ENCODE data around the gene ZNF274. TPM values are rescaled to one million over a fixed set of nuclear protein-coding genes. Genes with fewer than 3 reads are reported as not detected.

ZNF274 gene
- total and polyA plus RNA-seq, 2 donors = 15.7 to 33.2 TPM

GRCh38 chr19:58196901-58197616, 14.2 kb downstream of the ZNF274 start:
- peaks cover 37 to 48% of the 10 kb centered on the region in 2 donors for H3K36me3 ChIP-seq (ENCODE audit: control insufficient read depth in 2 of 2, insufficient read depth in 2 of 2, low read length in 1 of 2)
- H3K27me3 ChIP-seq (ENCODE audit: control insufficient read depth in 2 of 2, insufficient read depth in 1 of 2, low read length in 1 of 2) = no peaks in the 10 kb centered on the region
- H3K4me3 ChIP-seq (ENCODE audit: low read length in 2 of 2) = no peak overlapping the region
- no peaks in the 10 kb centered on the region for H3K4me1 ChIP-seq (ENCODE audit: control insufficient read depth in 2 of 2, insufficient read depth in 2 of 2, low read length in 2 of 2)
- H3K9me3 ChIP-seq (ENCODE audit: control insufficient read depth in 2 of 2, insufficient read depth in 1 of 2, low read length in 1 of 2) = peaks cover 50 to 75% of the 10 kb centered on the region in 2 donors
- no peak overlapping the region for H3K27ac ChIP-seq (ENCODE audit: low read depth in 1 of 2, low read length in 1 of 2)
- 73% methylated on average over 6 of the region's 6 CpGs for WGBS
- DNase-seq (ENCODE audit: low read depth in 6 of 9, low spot score in 9 of 9) = peak in 1 of 9 donors; percentile 41

DNA sequence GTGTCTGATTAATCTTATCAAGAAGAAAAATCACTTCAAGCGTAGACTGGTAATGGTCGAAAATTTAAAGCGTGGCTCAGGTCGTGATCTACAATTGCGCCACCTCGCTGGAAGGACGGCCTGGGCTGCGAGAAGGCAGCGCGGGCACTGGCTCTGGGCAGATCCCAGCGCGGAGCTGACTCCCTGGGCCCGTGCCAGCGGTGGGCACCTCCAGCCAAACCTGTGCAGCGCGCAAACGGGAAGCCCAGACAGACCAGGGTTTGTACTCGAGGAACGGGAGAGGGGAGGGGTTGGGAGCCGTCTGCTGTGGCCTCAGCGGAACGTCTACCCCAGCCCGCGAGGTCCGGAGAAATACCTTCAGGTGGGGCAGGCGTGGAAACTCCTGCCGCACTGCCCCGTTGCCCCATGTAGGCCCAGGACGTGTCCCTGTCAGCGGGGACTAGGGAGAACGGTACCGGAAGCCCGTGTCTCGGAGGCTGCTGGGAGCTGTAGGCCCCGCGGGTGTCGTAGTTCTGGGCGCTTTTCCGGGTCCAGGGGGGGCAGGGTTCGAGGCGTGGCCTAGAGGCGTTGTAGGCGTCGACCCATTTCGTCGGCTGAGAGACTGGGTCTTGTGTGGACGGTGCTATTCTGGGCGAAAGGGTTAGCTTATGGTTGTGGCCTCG, 21.1 kb downstream of the ZNF274 start:
- Histone ChIP-seq H3K4me1 (ENCODE audit: control insufficient read depth in 2 of 2, insufficient read depth in 2 of 2, low read length in 2 of 2) (no peaks in the 10 kb centered on the region), H3K36me3 (ENCODE audit: control insufficient read depth in 2 of 2, insufficient read depth in 2 of 2, low read length in 1 of 2) (peaks cover 26 to 37% of the 10 kb centered on the region in 2 donors), H3K27me3 (ENCODE audit: control insufficient read depth in 2 of 2, insufficient read depth in 1 of 2, low read length in 1 of 2) (no peaks in the 10 kb centered on the region), H3K9me3 (ENCODE audit: control insufficient read depth in 2 of 2, insufficient read depth in 1 of 2, low read length in 1 of 2) (peaks cover 54 to 85% of the 10 kb centered on the region in 2 donors), H3K4me3 (ENCODE audit: low read length in 2 of 2) (no peak overlapping the region), H3K27ac (ENCODE audit: low read depth in 1 of 2, low read length in 1 of 2) (no peak overlapping the region)
- WGBS = 47% methylated on average over 49 of the region's 49 CpGs
- peak in 2 of 9 donors; percentile 30 to 32 for DNase-seq (ENCODE audit: low read depth in 6 of 9, low spot score in 9 of 9)

DNA sequence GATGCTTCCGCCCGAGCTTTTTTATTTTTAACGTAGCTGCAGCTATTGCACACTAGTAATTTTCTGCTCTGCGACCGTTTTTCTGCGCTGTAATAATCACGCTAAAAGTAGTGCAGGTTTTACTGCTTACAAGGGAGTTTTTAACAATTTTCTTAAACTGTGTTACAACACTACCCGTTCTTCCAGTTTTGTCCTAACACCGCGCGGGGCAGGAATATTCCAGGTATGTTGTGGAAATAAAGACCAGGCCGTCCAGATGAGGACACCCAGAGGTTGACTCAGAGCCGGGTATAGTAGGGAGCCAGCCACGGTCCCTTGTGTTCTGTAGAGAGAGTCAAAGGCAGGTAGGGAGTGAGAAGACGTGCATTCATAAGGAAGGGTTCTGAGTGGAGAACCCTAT, 21.7 kb downstream of the ZNF274 start:
- WGBS = 69% methylated on average over 15 of the region's 15 CpGs
- Histone ChIP-seq H3K27ac (ENCODE audit: low read depth in 1 of 2, low read length in 1 of 2) (no peak overlapping the region), H3K4me1 (ENCODE audit: control insufficient read depth in 2 of 2, insufficient read depth in 2 of 2, low read length in 2 of 2) (no peaks in the 10 kb centered on the region), H3K4me3 (ENCODE audit: low read length in 2 of 2) (no peak overlapping the region), H3K9me3 (ENCODE audit: control insufficient read depth in 2 of 2, insufficient read depth in 1 of 2, low read length in 1 of 2) (peaks cover 56 to 85% of the 10 kb centered on the region in 2 donors), H3K27me3 (ENCODE audit: control insufficient read depth in 2 of 2, insufficient read depth in 1 of 2, low read length in 1 of 2) (no peaks in the 10 kb centered on the region), H3K36me3 (ENCODE audit: control insufficient read depth in 2 of 2, insufficient read depth in 2 of 2, low read length in 1 of 2) (peaks cover 28 to 43% of the 10 kb centered on the region in 2 donors)
- DNase-seq (ENCODE audit: low read depth in 6 of 9, low spot score in 9 of 9) = no peak

- Histone ChIP-seq H3K4me1 (ENCODE audit: control insufficient read depth in 2 of 2, insufficient read depth in 2 of 2, low read length in 2 of 2) (no peaks in the 10 kb centered on the region), H3K4me3 (ENCODE audit: low read length in 2 of 2) (no peak overlapping the region), H3K9me3 (ENCODE audit: control insufficient read depth in 2 of 2, insufficient read depth in 1 of 2, low read length in 1 of 2) (peaks cover 60 to 83% of the 10 kb centered on the region in 2 donors)
These were observed 26.7 kb downstream of the ZNF274 start for GRCh38 chr19:58209577-58209976.

GRCh38 chr19:58212336-58213074, 29.6 kb downstream of the ZNF274 start:
- H3K4me1 ChIP-seq (ENCODE audit: control insufficient read depth in 2 of 2, insufficient read depth in 2 of 2, low read length in 2 of 2) = no peaks in the 10 kb centered on the region
- DNase-seq (ENCODE audit: low read depth in 6 of 9, low spot score in 9 of 9) = no peak
- H3K4me3 ChIP-seq (ENCODE audit: low read length in 2 of 2) = no peak overlapping the region
- H3K36me3 ChIP-seq (ENCODE audit: control insufficient read depth in 2 of 2, insufficient read depth in 2 of 2, low read length in 1 of 2) = peaks cover 51 to 59% of the 10 kb centered on the region in 2 donors
- peaks cover 52 to 81% of the 10 kb centered on the region in 2 donors for H3K9me3 ChIP-seq (ENCODE audit: control insufficient read depth in 2 of 2, insufficient read depth in 1 of 2, low read length in 1 of 2)
- no peak overlapping the region for H3K27ac ChIP-seq (ENCODE audit: low read depth in 1 of 2, low read length in 1 of 2)
- WGBS = 98% methylated on average over 17 of the region's 17 CpGs
- H3K27me3 ChIP-seq (ENCODE audit: control insufficient read depth in 2 of 2, insufficient read depth in 1 of 2, low read length in 1 of 2) = no peaks in the 10 kb centered on the region

More at GRCh38 chr19:58209577-58209976, 26.7 kb downstream of the ZNF274 start:
- Histone ChIP-seq H3K36me3 (ENCODE audit: control insufficient read depth in 2 of 2, insufficient read depth in 2 of 2, low read length in 1 of 2) (peaks cover 62 to 71% of the 10 kb centered on the region in 2 donors), H3K27me3 (ENCODE audit: control insufficient read depth in 2 of 2, insufficient read depth in 1 of 2, low read length in 1 of 2) (no peaks in the 10 kb centered on the region), H3K27ac (ENCODE audit: low read depth in 1 of 2, low read length in 1 of 2) (no peak overlapping the region)
- no peak for DNase-seq (ENCODE audit: low read depth in 6 of 9, low spot score in 9 of 9)
- 97% methylated on average over 8 of the region's 8 CpGs for WGBS

DNA sequence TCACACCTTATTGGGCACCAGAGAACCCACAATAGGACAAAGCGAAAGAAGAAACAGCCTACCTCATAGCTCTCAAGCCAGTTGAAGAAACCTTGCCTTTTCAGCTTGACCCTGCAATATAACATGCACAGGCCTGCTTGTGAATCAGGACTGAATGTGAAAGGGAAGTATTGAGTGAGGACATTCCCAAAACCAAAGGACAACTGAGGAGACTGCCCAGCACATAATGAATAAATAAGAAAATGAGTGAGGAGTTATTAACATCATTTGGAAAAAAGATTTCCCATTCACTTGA, 30.2 kb downstream of the ZNF274 start:
- no peaks in the 10 kb centered on the region for H3K27me3 ChIP-seq (ENCODE audit: control insufficient read depth in 2 of 2, insufficient read depth in 1 of 2, low read length in 1 of 2)
- H3K36me3 ChIP-seq (ENCODE audit: control insufficient read depth in 2 of 2, insufficient read depth in 2 of 2, low read length in 1 of 2) = peaks cover 46 to 54% of the 10 kb centered on the region in 2 donors
- H3K4me1 ChIP-seq (ENCODE audit: control insufficient read depth in 2 of 2, insufficient read depth in 2 of 2, low read length in 2 of 2) = no peaks in the 10 kb centered on the region
- no peak for DNase-seq (ENCODE audit: low read depth in 6 of 9, low spot score in 9 of 9)
- WGBS = 93% methylated on average over 1 of the region's 1 CpG
- no peak overlapping the region for H3K27ac ChIP-seq (ENCODE audit: low read depth in 1 of 2, low read length in 1 of 2)
- no peak overlapping the region for H3K4me3 ChIP-seq (ENCODE audit: low read length in 2 of 2)
- peaks cover 50 to 81% of the 10 kb centered on the region in 2 donors for H3K9me3 ChIP-seq (ENCODE audit: control insufficient read depth in 2 of 2, insufficient read depth in 1 of 2, low read length in 1 of 2)

GRCh38 chr19:58217069-58217481, 34.2 kb downstream of the ZNF274 start:
- WGBS = 57% methylated on average over 34 of the region's 34 CpGs
- Histone ChIP-seq H3K4me3 (ENCODE audit: low read length in 2 of 2) (no peak overlapping the region), H3K27me3 (ENCODE audit: control insufficient read depth in 2 of 2, insufficient read depth in 1 of 2, low read length in 1 of 2) (no peaks in the 10 kb centered on the region), H3K36me3 (ENCODE audit: control insufficient read depth in 2 of 2, insufficient read depth in 2 of 2, low read length in 1 of 2) (peaks cover 13 to 15% of the 10 kb centered on the region in 2 donors), H3K4me1 (ENCODE audit: control insufficient read depth in 2 of 2, insufficient read depth in 2 of 2, low read length in 2 of 2) (no peaks in the 10 kb centered on the region), H3K9me3 (ENCODE audit: control insufficient read depth in 2 of 2, insufficient read depth in 1 of 2, low read length in 1 of 2) (peaks cover 27 to 61% of the 10 kb centered on the region in 2 donors), H3K27ac (ENCODE audit: low read depth in 1 of 2, low read length in 1 of 2) (no peak overlapping the region)
- no peak for DNase-seq (ENCODE audit: low read depth in 6 of 9, low spot score in 9 of 9)

GRCh38 chr19:58217607-58218391, 34.9 kb downstream of the ZNF274 start:
- Histone ChIP-seq H3K4me1 (ENCODE audit: control insufficient read depth in 2 of 2, insufficient read depth in 2 of 2, low read length in 2 of 2) (no peaks in the 10 kb centered on the region), H3K27ac (ENCODE audit: low read depth in 1 of 2, low read length in 1 of 2) (no peak overlapping the region), H3K9me3 (ENCODE audit: control insufficient read depth in 2 of 2, insufficient read depth in 1 of 2, low read length in 1 of 2) (peaks cover 19 to 54% of the 10 kb centered on the region in 2 donors), H3K27me3 (ENCODE audit: control insufficient read depth in 2 of 2, insufficient read depth in 1 of 2, low read length in 1 of 2) (no peaks in the 10 kb centered on the region), H3K36me3 (ENCODE audit: control insufficient read depth in 2 of 2, insufficient read depth in 2 of 2, low read length in 1 of 2) (peaks cover 6 to 8% of the 10 kb centered on the region in 2 donors), H3K4me3 (ENCODE audit: low read length in 2 of 2) (no peak overlapping the region)
- 97% methylated on average over 25 of the region's 25 CpGs for WGBS
- DNase-seq (ENCODE audit: low read depth in 6 of 9, low spot score in 9 of 9) = no peak

All from thymus (tissue), 11 donors.